Prostate gland (tissue), 2 donors: ENCODE data around the gene MYLK. TPM values are rescaled to one million over a fixed set of nuclear protein-coding genes. Genes with fewer than 3 reads are reported as not detected.

Source experiments
- DNase-seq: peaks from one replicate; pipeline ENCODE4 v3.0.0-alpha.2; 2019; ENCODE audit warnings: low spot score
- H3K27ac ChIP-seq, 2 donors: fragments of 200-600 bp; sonication (generic); 2 replicates each; pipeline ENCODE4 v1.5.1; 2017 to 2019
- H3K27me3 ChIP-seq: fragments of 200-600 bp; sonication (generic); replicated peaks from 2 replicates; pipeline ENCODE4 v1.5.1; 2019; ENCODE audit not compliant: insufficient read depth
- H3K36me3 ChIP-seq, 2 donors: fragments of 200-600 bp; sonication (generic); 1 replicate in 1 of 2; 2 replicates in 1 of 2; pipeline versions ENCODE4 v1.5.1 to v1.8.1; 2017 to 2019
- H3K4me1 ChIP-seq: fragments of 200-600 bp; sonication (generic); replicated peaks from 2 replicates; pipeline ENCODE4 v1.5.1; 2019
- H3K4me3 ChIP-seq, 2 donors: fragments of 200-600 bp; sonication (generic); 2 replicates each; pipeline ENCODE4 v1.5.1; 2017 to 2019
- H3K9me3 ChIP-seq: fragments of 200-600 bp; sonication (generic); 2 replicates; pipeline ENCODE4 v1.5.1; 2017
- POLR2A ChIP-seq: fragments of 450-650 bp; IDR thresholded peaks from one replicate; pipeline ENCODE4 v1.6.1; 2016; ENCODE audit warnings: antibody characterized with exemption, mild to moderate bottlenecking
- POLR2AphosphoS5 ChIP-seq: sonication (generic); formaldehyde crosslinking; IDR thresholded peaks from one replicate; pipeline ENCODE4 v1.6.1; 2017; ENCODE audit warnings: antibody characterized with exemption
- WGBS: methylation state at CpG from one replicate; pipeline ENCODE4 v1.1.5; 2018; 5-methylcytosine and 5-hydroxymethylcytosine counted together
- intact Hi-C: fragments of 100-400 bp; cut with DNase I; formaldehyde crosslinking; loops from one replicate; pipeline ENCODE4 v1.14.2; 2022
- total RNA-seq, 2 donors: library from RNA; depleted of rRNA; stranded (reverse); fragments of >200 nt; gene quantifications; one replicate each; pipeline ENCODE4 v1.1.0, GENCODE V29; 2016
- TF ChIP-seq, protein P1 (sequence below), 4 experiments: fragments of 200-600 bp in 2 of 4; fragments of 450-650 bp in 2 of 4; sonication (generic) in 2 of 4; IDR thresholded peaks; 1 replicate in 3 of 4; 2 replicates in 1 of 4; pipeline ENCODE4 v1.5.1; 2016 to 2019; ENCODE audit warnings: antibody characterized with exemption in 4 of 4, mild to moderate bottlenecking in 2 of 4, moderate library complexity in 2 of 4

The MYLK gene
- total RNA-seq, 2 donors from 2014 or later = 345 to 600 TPM

DNA sequence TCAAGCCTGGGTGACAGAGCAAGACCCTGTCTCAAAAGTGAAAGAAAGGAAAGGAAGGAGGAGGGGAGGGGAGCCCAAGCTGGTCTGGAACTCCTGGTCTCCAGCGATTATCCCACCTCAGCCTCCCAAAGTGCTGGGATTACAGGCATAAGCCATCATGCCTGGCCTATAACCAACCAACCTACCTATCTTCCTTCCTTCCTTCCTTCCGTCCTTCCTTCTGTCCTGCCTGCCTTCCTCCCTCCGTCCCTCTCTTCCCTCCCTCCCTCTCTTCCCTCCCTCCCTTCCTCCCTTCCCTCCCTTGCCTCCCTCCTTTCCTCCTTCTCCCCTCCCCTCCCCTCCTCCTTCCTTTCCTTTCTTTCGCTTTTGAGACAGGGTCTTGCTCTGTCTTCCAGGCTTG is 242.6 kb downstream of the MYLK start:
- Histone ChIP-seq H3K4me3 (no peak overlapping the region), H3K36me3 (peaks cover 0 to 2% of the 10 kb centered on the region in 2 donors), H3K4me1 (no peaks in the 10 kb centered on the region), H3K27me3 (no peaks in the 10 kb centered on the region), H3K9me3 (no peaks in the 10 kb centered on the region), H3K27ac (peak overlapping the region; percentile 53 to 58)
- no peak for TF ChIP-seq POLR2A
- no peak for TF ChIP-seq POLR2AphosphoS5
- TF ChIP-seq, protein P1, sequence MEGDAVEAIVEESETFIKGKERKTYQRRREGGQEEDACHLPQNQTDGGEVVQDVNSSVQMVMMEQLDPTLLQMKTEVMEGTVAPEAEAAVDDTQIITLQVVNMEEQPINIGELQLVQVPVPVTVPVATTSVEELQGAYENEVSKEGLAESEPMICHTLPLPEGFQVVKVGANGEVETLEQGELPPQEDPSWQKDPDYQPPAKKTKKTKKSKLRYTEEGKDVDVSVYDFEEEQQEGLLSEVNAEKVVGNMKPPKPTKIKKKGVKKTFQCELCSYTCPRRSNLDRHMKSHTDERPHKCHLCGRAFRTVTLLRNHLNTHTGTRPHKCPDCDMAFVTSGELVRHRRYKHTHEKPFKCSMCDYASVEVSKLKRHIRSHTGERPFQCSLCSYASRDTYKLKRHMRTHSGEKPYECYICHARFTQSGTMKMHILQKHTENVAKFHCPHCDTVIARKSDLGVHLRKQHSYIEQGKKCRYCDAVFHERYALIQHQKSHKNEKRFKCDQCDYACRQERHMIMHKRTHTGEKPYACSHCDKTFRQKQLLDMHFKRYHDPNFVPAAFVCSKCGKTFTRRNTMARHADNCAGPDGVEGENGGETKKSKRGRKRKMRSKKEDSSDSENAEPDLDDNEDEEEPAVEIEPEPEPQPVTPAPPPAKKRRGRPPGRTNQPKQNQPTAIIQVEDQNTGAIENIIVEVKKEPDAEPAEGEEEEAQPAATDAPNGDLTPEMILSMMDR (IDR thresholded peaks at IDR 0.05) = no peak
- WGBS = 61% methylated on average over 4 of the region's 4 CpGs
- DNase-seq = no peak
- intact Hi-C loops = no loop called here

DNA sequence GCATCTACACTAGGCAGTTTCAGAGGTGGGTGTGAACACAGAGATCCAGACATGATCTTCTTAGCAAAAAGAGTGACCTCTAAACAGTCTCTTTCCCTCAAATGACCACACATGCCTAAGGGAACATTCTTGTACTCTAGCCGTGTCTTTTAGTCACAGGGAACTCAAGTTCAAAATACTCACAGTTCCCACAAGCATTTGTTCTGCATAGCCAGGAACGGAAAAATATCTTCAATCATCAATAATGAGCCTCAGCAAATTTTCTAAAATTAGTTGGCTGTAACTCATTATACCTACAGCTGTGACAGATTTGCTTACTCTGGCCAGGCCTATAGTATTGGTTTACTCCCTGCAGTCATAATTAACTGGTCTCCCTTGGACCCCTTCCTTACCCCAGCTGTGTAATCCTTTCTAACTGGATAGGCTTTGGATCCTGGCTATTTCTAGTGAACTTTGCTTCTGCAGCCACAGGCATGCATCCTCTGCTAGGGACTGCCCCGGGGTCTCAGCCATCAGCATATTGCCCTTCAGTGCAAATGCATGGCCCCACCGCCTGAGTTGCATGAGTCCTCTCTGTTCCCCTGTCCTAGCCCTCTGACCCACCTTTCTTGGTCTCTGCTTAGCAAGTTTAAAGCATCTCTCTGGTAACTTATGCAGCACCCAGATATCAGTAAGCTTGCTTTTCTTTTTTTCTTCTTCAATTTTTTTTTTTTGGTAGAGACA is 243.2 kb downstream of the MYLK start:
- Histone ChIP-seq H3K4me3 (no peak overlapping the region), H3K27me3 (no peaks in the 10 kb centered on the region), H3K27ac (peak overlapping the region; percentile 53 to 58), H3K4me1 (no peaks in the 10 kb centered on the region), H3K36me3 (peaks cover 0 to 2% of the 10 kb centered on the region in 2 donors), H3K9me3 (no peaks in the 10 kb centered on the region)
- TF ChIP-seq POLR2A (no peak), POLR2AphosphoS5 (no peak)
- TF ChIP-seq, protein P1 (IDR thresholded peaks at IDR 0.05) = no peak
- WGBS = 67% methylated on average over 4 of the region's 4 CpGs
- DNase-seq = no peak
- intact Hi-C loops = no loop called here

DNA sequence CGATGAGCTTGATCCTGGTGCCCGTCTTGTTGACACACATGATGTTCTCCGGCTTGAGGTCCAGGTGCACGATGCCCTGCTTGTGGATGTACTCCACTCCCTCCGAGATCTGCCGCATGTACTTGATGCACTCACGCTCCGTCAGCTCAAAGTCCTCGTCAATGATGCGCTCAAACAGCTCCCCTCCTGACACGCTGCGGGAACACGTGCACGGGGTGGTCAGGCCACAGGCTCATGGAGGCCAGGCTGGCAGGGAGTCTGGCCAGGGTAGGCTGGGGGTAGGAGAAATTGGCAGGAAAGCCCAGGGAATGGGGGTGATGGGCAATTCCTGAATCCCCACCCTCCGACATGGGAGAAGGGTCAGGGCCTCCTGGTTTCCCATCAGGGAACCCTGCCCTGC is 243.8 kb downstream of the MYLK start:
- Histone ChIP-seq H3K9me3 (no peaks in the 10 kb centered on the region), H3K27me3 (no peaks in the 10 kb centered on the region), H3K36me3 (peaks cover 0 to 2% of the 10 kb centered on the region in 2 donors), H3K27ac (peak overlapping the region; percentile 21 to 26), H3K4me3 (no peak overlapping the region), H3K4me1 (no peaks in the 10 kb centered on the region)
- no peak for TF ChIP-seq POLR2A
- TF ChIP-seq POLR2AphosphoS5 = no peak
- TF ChIP-seq, protein P1 (IDR thresholded peaks at IDR 0.05) = no peak
- no peak for DNase-seq
- 86% methylated on average over 15 of the region's 15 CpGs for WGBS
- intact Hi-C loops = no loop called here

DNA sequence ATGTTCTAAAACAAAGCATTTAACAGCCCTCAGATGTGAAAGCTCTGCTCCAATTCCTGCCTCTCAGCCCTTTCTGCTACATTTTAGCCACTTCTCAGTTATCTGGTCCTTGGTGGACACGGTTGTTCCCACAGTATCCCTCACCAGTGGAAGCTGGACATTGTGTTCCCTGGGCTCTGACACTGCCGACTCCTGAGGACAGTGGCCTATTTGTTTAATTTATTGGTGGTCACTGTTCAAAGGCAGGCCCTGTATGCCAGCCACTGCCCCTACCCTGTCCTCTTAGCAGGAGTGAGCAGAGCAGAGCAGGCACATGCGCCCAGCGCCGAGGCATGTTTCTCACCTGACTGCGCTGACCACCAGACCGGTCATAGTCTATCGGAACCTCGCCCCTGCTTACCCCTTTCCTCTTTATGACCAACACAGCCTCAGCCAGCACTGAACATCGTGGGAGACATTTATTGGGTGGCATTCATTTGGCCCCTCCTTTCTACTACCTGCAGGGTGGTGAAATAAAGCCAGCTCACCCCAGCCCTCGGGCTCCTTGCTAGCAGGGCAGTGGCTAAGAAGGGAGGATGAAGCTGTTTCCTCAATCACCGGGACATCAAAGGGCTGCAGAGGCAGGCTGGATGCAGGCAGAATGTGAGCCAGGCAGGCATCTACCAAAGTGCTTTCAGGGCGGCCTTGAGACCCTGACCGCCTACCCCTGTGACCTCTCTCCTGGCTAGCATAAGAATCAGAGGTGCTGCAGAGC is 245.0 kb downstream of the MYLK start:
- H3K27me3 ChIP-seq = no peaks in the 10 kb centered on the region
- H3K27ac ChIP-seq = peak overlapping the region; percentile 13 to 29
- intact Hi-C loops = no loop called here
- peaks cover 0 to 2% of the 10 kb centered on the region in 2 donors for H3K36me3 ChIP-seq
- DNase-seq = no peak
- no peak overlapping the region for H3K4me3 ChIP-seq
- 66% methylated on average over 14 of the region's 14 CpGs for WGBS
- no peaks in the 10 kb centered on the region for H3K9me3 ChIP-seq
- TF ChIP-seq POLR2A (no peak), POLR2AphosphoS5 (no peak)
- TF ChIP-seq, protein P1 (IDR thresholded peaks at IDR 0.05) = no peak
- no peaks in the 10 kb centered on the region for H3K4me1 ChIP-seq
